Activated CD8-positive, alpha-beta memory T cell treated with anti-CD3 and anti-CD28 coated beads for 36 hours (primary cell): ENCODE data around the gene SPANXN4. TPM values are rescaled to one million over a fixed set of nuclear protein-coding genes. Genes with fewer than 3 reads are reported as not detected.

Experiments
- CTCF ChIA-PET: fragments of 350-600 bp; sonication (Branson Sonifier 250); formaldehyde crosslinking; loops from one replicate; lab custom pipeline; 2021; ENCODE audit warnings: antibody characterized with exemption; lab: Charles Lee
- POLR2A ChIA-PET: fragments of 350-600 bp; sonication (Branson Sonifier 250); formaldehyde crosslinking; loops from one replicate; lab custom pipeline; 2021; ENCODE audit warnings: antibody characterized with exemption; lab: Charles Lee
- total RNA-seq, 2 experiments: library from RNA; stranded (reverse); gene quantifications; one replicate each; pipeline ENCODE4 v1.2.3, GENCODE V29; 2021

The SPANXN4 gene
- not detected for total RNA-seq

DNA sequence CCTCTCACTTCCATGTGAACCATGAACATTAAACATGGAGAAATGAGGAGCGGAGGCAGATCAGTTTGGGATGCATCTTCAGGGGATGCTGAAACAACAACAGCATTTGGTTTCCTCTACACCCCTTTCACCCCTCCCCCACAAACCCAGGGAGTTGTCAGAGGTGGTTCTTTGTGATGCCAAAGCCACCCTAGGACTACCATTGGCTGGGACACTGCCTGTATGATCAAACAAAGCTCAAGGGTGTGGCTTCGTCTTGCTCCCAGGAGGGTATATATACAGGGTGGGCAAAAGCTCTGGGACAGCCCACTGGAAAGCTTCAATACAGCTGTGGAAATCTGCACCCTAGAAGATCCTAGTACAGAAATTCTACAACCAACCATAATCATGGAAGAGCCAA, at the start of gene SPANXN4:
Gene SPANXN4 (plus strand): TSS at position 301 of the 400 bp plus-strand sequence. CDS start 87 bp downstream, at position 388.
- POLR2A ChIA-PET, result no interaction called here
- CTCF ChIA-PET, result no interaction called here

DNA sequence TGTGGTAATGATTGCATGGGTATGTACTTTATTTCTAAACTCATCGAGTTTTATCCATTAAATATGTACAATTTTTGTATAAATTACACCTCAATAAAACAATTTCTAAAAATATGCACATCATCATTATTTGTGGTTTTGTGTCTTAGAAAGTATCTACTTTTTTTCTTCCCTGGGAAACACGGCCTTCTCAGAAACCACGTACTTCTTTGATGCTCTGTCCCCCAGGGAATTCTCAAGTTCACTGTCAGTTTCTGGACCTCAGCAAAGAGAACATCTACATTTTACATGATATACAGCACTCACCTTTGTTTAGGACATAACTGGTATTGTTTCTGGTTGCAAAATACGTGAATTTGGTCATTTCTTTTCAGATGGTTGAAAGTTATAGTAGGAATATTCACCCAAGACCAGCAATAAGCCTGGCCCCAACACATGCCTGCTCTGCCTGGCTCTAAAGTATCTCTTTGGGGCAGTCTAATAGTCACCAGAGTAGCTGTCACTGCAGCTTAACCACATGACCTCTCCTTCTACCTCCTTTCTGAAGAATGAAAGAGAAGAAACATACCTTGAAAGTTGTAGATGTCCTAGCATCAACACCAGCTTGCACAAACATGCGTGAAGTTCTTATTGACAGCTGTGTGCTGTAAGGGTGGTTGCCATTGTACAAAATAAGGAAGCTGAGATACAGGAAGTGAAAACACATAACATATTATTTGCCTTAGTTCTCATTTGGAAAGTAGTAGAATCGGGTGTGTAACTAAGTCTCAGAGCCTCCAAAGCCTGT, 48.4 kb upstream of the SPANXN4 start:
- CTCF ChIA-PET, result no interaction called here
- POLR2A ChIA-PET, result no interaction called here

DNA sequence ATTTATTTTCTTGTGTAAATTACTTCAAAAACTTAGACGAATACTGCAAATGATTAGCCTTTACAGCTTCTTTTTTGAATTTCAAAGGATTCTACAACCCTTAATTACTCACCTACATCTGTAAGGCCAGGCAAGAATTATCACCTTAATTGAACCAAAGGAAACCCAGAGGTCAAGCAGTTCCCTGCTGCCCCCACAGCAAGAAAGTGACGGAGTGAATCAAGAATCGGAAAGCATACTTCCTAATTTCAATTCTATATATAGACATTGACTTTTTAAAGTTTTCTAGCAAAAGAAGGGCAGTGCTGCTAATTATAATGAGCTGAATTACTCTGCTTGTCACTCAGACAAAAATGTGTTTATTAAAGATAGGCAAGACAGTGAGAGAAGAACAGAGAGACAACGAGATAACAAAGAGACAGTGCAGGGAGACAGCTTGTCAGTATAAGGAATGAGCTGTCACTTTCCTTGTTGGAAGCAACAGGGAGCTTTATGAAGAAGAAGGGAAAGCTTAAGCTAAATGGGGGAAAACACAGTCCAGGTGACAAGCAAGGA, 47.5 kb upstream of the SPANXN4 start:
- ChIA-PET POLR2A (no interaction called here), CTCF (no interaction called here)

DNA sequence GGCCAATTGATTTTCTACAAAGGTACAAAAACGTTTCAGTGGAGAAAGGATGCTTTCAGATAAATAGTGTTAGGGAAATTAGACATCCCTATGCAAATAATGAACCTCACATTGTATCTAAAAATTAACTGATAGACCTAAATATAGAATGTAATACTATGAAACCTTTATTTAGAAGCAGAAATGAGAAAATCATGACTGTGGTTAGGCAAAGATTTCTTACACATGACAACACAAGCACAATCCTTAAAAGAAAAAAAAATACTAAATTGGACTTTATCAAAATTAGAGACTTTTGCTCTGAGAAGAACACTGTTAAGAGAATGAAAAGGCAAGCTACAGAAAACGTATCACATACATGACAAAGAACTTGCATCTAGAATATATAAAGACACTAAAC, 43.0 kb upstream of the SPANXN4 start:
- CTCF ChIA-PET, result no interaction called here
- POLR2A ChIA-PET, result no interaction called here

- CTCF ChIA-PET, result no interaction called here
- POLR2A ChIA-PET, result no interaction called here
These were observed 30.7 kb upstream of the SPANXN4 start for GRCh38 chrX:142994988-142995387.

- POLR2A ChIA-PET, result no interaction called here
- CTCF ChIA-PET, result no interaction called here
These were observed 27.1 kb upstream of the SPANXN4 start for GRCh38 chrX:142998447-142999198.

GRCh38 chrX:142999199-142999701, 26.5 kb upstream of the SPANXN4 start:
- ChIA-PET POLR2A (no interaction called here), CTCF (no interaction called here)

GRCh38 chrX:143002206-143002605, 23.5 kb upstream of the SPANXN4 start:
- CTCF ChIA-PET, result no interaction called here
- POLR2A ChIA-PET, result no interaction called here

GRCh38 chrX:143017272-143017671, 8.5 kb upstream of the SPANXN4 start:
- ChIA-PET CTCF (no interaction called here), POLR2A (no interaction called here)

GRCh38 chrX:143027275-143027674, 1.5 kb downstream of the SPANXN4 start:
- ChIA-PET CTCF (no interaction called here), POLR2A (no interaction called here)

- ChIA-PET CTCF (no interaction called here), POLR2A (no interaction called here)
These were observed 21.8 kb downstream of the SPANXN4 start for GRCh38 chrX:143047511-143047910.

- POLR2A ChIA-PET, result no interaction called here
These were observed 32.4 kb downstream of the SPANXN4 start for GRCh38 chrX:143058120-143058519.

GRCh38 chrX:143081231-143081630, 55.5 kb downstream of the SPANXN4 start:
- ChIA-PET POLR2A (no interaction called here), CTCF (no interaction called here)

More at GRCh38 chrX:143058120-143058519, 32.4 kb downstream of the SPANXN4 start:
- CTCF ChIA-PET, result no interaction called here

- CTCF ChIA-PET, result no interaction called here
- POLR2A ChIA-PET, result no interaction called here
These were observed 56.8 kb downstream of the SPANXN4 start for GRCh38 chrX:143082537-143082936.
